SU-DHL-6 (cell line): ENCODE data around the gene SFN.

Experiments
- EZH2phosphoT487 ChIP-seq: fragments of 200-600 bp; sonication (generic), shearing (Covaris generic); conservative IDR thresholded peaks from 2 replicates; pipeline ENCODE4 v1.6.1; 2018; ENCODE audit warnings: mild to moderate bottlenecking, antibody characterized with exemption, low read length, moderate library complexity, mixed read lengths
- TF ChIP-seq, protein P1 (sequence below): fragments of 200-600 bp; sonication (generic); IDR thresholded peaks from one replicate; pipeline ENCODE4 v1.5.1; 2017; ENCODE audit warnings: antibody characterized with exemption, mild to moderate bottlenecking, low read length, moderate library complexity; ENCODE audit not compliant: insufficient read depth, poor library complexity, severe bottlenecking

- TF ChIP-seq, protein P1, sequence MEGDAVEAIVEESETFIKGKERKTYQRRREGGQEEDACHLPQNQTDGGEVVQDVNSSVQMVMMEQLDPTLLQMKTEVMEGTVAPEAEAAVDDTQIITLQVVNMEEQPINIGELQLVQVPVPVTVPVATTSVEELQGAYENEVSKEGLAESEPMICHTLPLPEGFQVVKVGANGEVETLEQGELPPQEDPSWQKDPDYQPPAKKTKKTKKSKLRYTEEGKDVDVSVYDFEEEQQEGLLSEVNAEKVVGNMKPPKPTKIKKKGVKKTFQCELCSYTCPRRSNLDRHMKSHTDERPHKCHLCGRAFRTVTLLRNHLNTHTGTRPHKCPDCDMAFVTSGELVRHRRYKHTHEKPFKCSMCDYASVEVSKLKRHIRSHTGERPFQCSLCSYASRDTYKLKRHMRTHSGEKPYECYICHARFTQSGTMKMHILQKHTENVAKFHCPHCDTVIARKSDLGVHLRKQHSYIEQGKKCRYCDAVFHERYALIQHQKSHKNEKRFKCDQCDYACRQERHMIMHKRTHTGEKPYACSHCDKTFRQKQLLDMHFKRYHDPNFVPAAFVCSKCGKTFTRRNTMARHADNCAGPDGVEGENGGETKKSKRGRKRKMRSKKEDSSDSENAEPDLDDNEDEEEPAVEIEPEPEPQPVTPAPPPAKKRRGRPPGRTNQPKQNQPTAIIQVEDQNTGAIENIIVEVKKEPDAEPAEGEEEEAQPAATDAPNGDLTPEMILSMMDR, result no peak
- no peak for TF ChIP-seq EZH2phosphoT487
Measured at GRCh38 chr1:26900001-26900814, 37.3 kb downstream of the SFN start, which contains the start of gene GPATCH3.
